Stimulated activated CD4-positive, alpha-beta T cell treated with anti-CD3 and anti-CD28 coated beads, Interleukin-15, amount 100 ng/mL, for 1 hour (primary cell): ENCODE measurements around the gene CACNA2D3.

ENCODE experiments used
- DNase-seq, 2 donors: peaks; one replicate each; pipeline ENCODE4 v3.0.0-alpha.2; 2020; ENCODE audit warnings: low read depth in 1 of 2, low spot score in 1 of 2

Gene CACNA2D3

GRCh38 chr3:54213907-54214306 is 91.6 kb downstream of the CACNA2D3 start:
- DNase-seq, result no peak

- DNase-seq, result no peak
These were observed 92.5 kb downstream of the CACNA2D3 start for GRCh38 chr3:54214845-54215244.

DNA sequence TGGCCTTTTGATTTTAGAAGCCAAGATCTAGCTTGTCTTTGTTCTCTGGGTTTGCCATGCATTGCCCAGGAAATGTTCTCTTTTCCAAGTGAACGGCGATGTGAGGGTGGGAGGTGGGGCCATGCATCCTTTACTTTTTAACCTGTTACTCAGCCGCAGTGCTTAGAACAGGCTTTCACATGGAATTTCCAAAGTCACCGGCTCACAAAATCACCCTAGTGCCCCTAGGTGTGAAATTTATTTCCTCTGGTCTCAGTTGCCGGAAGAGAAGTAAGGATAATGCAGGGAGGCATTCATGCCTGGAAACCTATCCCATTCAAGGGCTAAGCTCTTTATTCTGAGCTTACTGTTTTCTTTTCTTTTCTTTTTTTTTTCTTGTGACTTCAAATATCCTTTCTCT is 93.2 kb downstream of the CACNA2D3 start:
- no peak for DNase-seq

DNA sequence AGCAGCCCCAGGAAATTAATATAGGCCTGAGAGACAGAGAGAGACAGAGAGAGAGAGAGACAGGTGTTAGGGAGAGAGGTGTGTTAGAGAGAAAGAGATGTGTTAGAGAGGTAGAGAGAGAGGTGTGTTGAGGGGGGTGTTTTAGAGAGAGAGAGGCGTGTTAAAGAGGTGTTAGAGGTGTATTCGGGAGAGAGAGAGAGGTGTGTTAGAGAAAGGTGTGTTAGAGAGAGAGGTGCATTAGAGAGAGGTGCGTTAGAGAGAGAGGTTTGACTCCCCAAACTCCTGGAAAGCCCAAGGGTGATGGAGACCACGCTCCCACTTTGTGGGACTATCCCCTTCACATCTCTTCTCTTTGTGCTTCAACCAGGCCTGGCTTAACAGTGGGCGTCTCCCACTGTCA is 95.5 kb downstream of the CACNA2D3 start:
- DNase-seq, result no peak

- no peak for DNase-seq
These were observed 100.0 kb downstream of the CACNA2D3 start for GRCh38 chr3:54222316-54222715.

DNA sequence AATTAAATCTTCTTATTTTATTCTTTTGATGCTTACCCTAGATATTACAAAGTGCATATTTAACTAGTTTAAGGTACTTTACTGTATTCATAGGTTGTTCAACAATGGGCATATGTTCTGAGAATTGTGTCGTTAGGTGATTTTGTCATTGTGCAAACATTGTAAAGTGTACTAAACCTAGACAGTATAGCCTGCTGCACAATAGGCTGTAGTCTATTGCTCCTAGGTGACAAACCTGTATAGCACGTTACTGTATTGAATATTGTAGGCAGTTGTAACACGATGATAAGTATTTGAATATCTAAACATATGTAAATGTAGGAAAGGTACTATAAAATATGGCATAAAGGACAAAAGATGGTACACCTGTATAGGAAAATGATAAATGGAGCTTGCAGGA is 100.7 kb downstream of the CACNA2D3 start:
- no peak for DNase-seq

DNA sequence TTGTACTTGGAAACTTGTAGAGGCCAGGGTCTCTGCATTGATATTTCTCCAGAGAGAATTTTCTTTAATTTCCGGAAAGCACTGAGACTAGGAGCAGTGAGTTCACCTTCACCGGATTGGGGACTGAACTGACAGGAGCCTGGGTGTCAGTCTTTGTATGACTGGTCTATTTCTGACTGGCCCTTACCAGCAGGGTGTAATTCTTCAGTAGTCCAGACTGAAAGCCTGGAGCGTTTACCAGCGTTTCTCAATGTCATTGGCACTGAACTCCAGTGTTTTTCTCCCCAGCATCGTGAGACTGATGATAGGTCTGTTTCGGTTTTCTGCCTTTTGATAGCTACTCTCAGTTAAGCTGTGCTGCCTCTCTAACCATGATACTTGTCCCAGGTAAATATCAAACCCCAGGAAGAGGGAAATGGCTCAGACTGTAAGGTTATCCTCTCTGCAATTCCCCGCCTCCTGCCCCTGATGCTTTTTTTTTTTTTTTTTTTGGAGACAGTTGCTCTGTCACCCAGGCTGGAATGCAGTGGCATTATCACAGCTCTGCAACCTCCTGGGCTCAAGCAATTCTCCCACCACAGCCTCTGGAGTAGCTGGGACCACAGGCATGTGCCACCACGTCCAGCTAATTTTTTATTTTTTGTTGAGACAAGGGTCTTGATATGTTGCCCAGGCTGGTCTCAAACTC is 103.6 kb downstream of the CACNA2D3 start:
- DNase-seq, result no peak

DNA sequence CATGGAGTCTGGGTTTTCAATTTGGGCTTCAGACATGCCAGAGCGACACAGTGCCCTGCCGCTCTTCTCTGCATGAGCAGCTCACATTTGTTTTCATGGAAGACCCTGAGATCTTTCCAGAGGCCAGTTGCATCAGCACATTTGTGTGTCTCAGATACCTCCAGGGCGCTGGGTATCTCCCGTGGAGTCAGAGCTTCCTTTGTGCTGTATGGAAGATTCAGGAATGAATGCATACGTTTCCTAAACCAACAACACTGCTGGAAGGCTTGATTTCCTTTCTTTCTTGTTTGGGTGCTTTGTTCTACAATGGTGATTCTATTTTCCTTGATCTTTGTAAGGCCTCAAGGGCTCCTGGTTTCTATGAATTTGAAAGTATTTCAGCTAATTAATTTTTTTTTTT is 106.5 kb downstream of the CACNA2D3 start:
- DNase-seq, result no peak

DNA sequence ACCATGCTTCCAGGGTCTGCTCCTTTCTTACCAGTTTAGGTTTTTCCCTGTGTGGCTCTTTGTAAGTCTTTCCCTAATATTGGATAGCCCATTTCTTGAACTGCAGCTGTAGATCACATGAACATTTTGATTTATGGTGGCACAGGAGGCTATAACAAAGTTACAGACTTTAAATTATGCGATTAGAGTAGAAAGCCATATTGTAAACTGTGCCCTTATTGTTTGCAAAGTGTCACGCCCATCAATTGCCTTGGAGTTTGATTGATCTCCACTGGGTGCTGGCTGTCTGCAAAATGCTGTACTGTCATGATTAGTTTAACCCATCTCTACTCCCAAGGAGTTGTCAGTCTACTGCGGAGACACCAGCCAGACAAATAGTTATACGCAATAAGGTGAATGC is 110.3 kb downstream of the CACNA2D3 start:
- no peak for DNase-seq

DNA sequence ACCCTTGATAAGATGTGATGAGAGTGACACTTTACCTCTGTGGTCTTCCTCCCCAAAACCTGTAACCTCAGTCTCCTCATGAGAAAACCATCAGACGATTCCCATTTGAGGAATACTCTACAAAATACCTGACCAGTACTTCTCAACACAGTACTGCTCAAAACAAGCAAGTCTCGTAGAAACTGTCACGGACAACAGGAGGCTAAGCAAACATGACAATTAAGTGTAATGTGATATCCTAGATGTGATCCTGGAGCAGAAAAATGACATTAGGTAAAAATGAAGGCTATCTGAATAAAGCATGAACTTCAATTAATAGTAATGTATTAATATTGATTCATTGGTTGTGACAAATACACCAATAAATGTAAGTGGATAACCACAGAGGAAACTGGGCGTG is 113.6 kb downstream of the CACNA2D3 start:
- DNase-seq, result no peak

- no peak for DNase-seq
These were observed 114.8 kb downstream of the CACNA2D3 start for GRCh38 chr3:54237109-54237508.

DNA sequence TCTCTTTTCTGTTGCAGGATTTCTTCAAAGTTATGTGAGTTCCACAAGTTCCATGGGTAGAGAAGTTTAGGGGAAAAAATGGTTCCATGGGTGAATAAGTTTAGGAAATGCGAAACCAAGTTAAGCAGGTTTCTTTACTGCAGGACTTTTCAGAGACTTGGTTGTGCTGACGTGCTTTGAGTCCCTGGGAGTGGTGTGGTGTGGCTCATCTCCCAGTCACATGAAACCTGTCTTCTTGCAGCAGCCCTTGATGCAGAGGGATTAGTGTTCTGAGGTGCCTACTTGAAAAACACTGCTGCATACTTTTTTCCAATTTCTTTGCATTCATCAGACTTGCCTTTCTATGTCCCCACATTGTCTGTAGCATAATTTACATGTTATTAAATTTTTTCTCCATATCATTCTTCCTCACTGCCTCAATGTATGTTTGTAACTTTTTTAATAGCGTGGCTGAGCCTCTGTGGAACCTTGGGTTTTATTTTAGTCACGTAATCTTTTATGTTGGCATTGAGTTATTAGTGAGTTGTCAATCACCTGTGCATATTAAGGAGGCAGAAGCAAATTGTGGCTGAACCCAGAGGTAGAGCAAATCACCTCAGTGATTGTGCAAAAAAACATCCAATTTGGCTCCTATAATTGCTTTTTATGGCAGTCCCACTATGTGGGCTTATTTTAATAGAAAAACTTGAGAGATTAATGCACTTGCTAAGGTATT is 115.6 kb downstream of the CACNA2D3 start:
- DNase-seq, result no peak

DNA sequence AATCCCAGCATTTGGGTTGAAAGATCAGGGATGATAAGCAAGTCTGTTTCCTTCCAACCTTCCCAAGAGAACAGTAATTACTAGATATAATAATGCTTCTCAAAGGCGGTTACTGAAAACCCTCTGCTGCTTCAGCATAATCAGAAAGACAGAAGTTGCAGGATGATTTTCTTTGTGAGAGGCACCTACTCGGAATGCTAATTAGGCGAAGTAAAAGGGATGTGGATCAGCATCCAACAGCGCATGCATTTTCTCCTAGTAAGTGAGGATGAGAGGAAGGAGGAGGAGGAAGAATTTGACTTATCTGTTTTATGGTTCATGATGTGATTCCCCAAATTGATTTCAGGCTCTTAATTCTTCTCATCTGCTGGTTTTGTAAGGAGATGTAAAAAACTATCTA is 118.0 kb downstream of the CACNA2D3 start:
- no peak for DNase-seq

DNA sequence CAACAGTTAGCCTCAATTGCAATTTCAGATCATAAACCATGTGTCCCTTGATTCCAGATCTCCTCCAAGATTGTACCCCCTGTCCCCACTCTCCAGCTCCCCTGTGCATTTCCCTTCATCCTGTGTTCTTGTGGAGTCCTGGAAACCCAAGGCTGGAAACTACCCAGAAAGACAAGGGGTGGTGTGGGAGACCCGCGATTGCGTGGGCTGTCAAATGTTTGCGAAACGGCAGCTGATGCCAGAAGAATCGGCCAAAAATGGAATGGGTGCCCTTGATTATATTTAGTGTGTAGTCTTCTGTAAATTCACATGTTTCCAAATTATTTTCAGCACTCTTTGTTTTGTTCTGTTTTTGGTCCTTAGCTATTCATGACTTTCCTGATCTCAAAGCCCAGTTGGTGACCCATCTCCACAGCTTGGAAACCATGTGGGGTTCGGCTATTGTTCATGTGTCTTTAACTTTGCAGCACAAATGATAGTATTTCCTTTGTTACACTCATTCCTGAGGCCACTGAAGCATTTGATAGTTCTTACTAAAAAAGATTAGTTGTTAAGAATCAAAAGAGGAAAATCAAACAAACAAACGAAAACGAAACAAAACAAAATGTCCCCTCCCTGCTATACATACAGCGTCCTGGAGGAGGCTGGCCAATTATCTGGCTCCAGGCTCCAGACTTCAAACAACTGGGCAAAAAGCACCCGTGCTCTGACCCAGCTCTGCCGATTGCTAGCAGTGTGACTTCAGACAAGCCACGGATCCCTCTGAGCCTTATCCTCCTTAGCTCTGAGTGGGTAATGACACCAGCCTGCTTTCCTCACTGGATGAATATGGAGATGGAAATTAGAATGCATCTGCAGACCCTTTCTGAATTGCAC is 120.9 kb downstream of the CACNA2D3 start:
- no peak for DNase-seq

GRCh38 chr3:54243960-54244682 is 121.8 kb downstream of the CACNA2D3 start:
- DNase-seq, result no peak

- no peak for DNase-seq
These were observed 129.4 kb downstream of the CACNA2D3 start for GRCh38 chr3:54251705-54252104.

GRCh38 chr3:54257125-54257720 is 134.9 kb downstream of the CACNA2D3 start:
- no peak for DNase-seq

DNA sequence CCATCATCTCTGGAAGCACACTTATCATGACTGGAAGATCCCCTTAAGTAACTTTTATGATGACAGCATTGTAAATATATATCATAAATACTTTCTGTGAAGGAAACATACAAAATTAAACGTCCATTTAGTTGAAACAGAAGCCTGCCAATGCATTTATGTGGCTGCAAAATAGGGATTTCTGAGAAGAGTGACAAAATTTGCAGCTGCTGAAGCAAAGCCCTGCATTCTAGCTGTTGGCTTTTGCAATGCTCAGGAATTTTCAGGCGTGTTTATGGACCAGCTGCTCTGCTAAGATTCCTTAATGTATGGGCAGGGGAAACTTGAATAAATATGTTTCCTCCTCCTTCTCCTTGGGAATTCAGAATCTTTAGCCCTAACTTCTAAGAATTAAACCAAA is 137.3 kb downstream of the CACNA2D3 start:
- DNase-seq, result no peak

- DNase-seq, result no peak
These were observed 138.8 kb downstream of the CACNA2D3 start for GRCh38 chr3:54261141-54261540.

DNA sequence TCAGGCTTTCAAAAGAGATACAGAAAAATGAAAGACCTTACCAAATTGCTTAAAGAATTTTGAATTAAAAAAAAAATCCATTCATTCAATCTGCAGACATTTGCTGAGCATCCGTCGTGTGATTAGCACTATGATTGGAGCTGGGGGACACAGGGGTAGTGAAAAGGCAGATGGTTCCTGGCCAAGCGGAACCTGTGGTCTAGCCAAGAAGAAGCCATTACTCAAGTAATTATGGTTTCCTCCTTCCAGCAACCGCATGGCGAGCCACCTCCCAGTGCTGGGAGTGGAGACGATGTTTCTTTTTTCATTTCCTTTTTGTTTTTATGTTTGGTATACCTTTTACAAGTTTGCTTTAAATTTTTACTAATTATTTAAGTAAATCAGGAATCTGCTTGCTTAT is 140.2 kb downstream of the CACNA2D3 start:
- DNase-seq, result no peak

DNA sequence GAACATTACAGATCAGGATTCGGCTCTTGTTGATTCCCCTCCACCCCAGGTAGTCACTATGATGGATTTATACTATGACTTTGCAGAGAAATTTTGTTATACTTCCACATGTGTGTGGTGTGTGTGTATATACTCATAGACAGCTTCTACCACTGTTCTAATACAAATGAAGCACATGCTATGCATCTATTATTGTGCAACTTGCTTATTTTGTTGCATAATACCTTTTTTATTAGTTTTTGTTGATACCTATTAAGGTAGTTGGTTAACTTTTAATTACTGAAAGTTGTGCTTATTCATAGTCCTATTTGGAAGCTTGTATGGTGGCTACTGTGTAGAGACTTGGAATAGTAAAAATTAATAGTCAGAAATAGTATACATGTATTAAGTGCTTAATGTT is 140.6 kb downstream of the CACNA2D3 start:
- no peak for DNase-seq
